Stimulated activated CD8-positive, alpha-beta memory T cell treated with anti-CD3 and anti-CD28 coated beads, Interleukin-15, amount 100 ng/mL, for 4 hours (primary cell): Measurements from ENCODE around the gene NR2F1-AS1.
"Not testable (repeated sequence)": the region's sequence is repeated elsewhere in the genome, so short reads cannot be mapped to it uniquely, and the experiment has no call there.

ENCODE experiments used
- DNase-seq, 2 donors: peaks; one replicate each; pipeline ENCODE4 v3.0.0-alpha.2; 2020; ENCODE audit warnings: low read depth in 2 of 2

NR2F1-AS1 gene

DNA sequence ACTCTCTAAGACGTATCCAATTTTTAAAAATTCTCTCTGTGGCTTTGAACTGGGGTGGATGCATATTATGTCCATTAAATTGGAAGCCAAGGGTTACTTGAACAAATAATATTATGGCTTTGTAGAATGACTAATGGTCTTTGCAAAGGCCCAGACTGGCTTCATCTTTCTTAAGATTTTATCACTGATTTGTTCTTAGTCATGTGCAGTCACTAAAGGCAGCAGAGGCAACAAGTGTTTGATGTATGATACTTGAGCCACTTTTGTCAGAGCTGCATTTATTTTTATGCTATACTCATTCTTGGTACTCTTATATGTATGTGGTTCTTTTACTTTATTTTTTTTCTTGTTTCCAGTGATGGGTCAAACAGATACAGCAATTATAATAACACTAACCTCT, 152.2 kb downstream of the NR2F1-AS1 start:
- DNase-seq, result no peak

DNA sequence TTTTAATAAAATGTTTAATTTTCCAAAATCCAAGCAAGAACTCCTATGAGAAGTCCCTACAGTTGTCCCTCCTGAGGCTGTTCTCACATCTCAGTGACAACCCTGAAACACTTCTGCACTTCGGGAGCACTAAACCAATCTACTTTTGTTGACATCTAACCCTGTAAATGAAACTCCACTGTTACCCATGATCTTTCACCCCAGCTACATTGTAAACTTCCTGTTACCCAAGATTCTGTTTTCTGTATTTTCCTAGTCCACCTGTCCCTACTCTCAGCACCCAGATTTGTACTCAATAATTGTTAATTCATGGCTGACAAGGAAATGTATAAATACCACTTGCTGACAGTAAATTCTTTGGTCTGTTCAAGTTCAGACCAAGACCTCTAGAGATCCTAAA, 153.7 kb downstream of the NR2F1-AS1 start:
- DNase-seq, result no peak

DNA sequence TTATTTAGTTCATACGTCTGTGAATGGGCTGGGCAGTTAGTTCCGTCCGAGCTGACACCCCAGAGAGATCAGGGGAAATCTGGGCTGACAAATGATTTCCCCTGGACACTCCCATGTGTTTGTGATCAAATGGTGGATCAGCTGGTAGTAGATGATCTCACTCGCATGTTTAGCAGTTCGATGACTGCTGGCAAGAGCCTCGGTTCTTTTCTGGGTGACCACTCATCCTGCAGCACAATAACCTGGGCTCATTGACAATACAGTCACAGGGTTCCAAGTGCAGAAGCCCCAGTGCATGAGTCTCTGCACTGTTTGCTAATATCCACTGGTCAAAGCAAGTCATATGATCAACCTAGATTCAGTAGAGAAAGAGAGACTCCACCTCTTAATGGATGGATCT, 155.9 kb downstream of the NR2F1-AS1 start:
- DNase-seq, result no peak

DNA sequence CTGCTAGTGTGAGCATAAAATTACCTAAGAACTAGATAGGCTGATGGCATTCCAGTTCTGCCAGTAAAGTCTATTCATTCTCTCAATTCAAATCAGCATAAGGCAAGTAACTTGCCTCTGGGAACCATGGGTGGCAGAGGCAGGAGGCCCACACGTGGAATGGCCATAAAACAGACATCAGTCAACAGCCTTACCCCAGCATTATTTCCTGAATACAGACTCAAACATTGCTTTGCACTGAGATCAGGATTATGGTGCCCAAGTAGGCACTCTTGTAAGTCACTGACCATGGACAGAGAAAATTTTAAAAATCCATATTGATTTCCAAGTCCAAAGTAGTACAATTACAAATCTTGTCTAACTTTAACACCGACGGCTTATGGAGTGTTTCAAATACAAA, 157.7 kb downstream of the NR2F1-AS1 start:
- no peak for DNase-seq

DNA sequence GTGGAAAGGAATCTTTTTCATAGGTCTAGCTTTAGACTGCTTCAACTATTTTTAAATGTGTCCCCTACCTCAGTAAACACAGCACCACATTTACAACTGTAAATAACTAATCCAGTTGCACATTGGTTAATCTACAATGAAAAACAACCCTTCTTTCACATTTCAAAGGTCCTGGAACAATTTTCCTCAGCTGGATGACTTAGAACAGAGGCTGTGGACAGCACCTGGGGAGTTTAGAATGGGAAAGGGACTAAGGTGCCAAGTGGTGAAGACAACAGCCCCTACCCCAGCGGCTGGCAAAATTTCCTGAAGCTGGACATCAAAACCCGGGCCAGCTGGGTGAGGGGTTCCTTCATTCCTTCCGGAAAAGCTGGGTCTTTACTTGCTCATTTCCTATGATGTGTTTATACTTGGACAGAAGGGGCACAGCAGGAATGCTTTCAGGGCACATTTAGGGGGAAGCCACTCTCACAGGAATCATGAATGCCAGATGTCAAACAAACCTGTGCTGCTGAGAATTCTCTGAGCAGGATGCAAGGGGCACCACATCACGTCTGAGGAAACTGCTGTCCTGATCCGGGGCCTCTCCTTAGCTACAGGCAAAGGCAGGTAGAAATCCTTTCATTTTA, 158.3 kb downstream of the NR2F1-AS1 start:
- no peak for DNase-seq

DNA sequence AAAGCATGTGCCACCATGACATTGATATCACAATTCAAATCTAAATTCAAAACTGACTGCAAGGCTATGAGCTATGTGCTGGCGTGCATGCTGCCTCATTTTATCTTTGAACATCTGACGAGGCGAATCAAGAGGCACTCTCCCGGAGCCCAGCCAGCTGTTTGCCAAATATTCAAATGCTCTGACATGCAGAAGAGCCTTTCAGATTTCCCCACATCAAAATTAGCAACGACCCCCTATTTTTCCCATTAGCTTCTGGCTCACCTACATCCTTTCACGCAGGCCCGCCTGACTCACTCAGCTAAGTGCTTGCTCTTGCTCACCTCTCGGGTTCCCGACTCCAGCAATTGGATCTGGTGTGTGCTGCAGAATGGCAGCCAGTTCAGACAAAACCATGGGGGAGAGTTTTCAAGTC, 159.0 kb downstream of the NR2F1-AS1 start:
- DNase-seq, result no peak

DNA sequence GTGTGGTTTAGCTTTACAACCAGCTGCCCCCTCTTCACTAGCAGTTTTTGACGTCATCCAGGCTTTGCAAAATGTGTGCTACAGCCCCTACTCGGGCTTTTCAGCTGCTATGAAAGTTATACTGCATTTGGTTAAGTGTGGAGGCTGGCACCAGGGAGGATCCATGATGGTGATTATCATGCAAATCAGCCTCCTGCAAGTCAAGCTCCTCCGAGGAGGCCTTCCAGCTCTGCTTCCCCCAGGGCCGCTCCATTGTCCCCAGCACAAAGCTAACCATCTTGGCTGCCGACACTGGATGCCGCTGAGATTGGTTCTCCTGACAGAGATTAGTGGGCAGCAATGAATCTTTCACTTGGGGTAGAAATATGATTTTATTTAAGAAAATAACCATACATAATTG, 159.6 kb downstream of the NR2F1-AS1 start:
- DNase-seq, result no peak

DNA sequence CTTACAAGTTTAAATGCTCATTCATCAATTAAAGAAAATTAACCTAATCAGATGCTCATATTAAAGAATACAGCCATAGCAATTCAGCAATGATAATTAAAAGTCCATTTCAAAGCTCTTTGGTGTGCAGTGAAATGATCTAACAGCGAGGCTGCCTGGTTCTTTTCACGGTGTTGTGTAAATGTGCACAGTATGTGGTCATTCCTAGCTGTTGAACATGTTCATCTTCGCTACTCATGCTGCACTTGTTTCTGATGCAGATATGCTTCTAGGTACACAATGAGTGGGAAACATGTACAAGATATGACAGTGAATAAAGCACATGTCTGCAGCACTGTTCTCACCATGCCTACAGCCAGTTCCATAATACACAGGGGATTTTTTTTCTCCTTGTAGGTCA, 163.5 kb downstream of the NR2F1-AS1 start:
- no peak for DNase-seq

DNA sequence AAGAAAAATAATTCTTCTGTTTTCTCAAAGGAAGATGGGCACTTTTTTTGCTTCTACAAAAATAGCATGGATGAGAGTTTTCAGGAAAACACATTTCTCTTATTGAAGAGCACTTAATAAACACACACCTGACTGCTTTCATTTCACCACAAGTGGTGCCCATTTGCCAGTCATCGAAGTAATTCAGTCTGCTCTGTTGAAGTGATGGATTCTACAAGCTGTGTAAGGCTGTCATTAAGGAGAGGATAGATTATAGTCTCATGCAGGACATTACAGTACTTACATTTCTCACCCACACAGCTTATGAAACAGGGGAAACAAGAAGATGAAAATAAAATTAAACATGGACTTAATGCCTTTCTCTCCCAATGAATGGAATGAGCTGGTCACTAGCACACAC, 165.2 kb downstream of the NR2F1-AS1 start:
- no peak for DNase-seq

DNA sequence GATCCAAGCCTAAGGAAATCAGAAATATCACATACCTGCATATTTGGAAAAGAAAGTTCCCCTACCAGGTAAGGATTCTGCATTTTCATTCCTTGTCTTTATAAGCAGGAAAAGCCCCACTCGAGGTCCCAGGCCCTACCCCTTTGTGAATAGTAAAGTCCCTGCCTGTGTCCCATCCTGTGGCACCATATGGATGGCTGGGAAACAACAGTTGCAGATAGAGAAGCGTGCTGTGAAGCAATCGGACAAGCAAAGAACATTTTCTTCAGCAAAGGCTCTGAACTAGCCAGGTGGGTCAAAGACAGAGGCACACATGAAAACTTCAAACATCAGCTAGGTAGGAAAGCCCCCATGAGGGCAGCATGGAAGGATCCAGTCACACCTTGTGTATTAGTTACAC, 169.3 kb downstream of the NR2F1-AS1 start:
- no peak for DNase-seq

DNA sequence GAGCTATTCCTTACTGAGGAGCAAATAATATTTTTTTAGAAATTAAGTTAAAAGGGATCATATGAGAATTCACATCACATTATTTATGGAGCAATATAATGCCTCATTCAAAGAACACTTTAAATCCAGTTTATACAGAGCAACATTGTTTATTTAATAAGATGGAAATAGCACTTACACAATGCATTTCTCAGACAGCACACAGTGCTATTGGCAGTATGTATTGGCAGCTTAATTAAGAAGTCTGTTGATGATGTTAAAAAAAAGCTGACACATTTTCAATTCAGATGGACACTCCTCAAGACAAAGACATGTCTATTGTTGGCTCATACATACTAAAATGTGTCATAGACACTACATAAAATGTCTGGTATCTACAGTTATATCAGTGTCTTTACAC, 171.3 kb downstream of the NR2F1-AS1 start:
- no peak for DNase-seq

DNA sequence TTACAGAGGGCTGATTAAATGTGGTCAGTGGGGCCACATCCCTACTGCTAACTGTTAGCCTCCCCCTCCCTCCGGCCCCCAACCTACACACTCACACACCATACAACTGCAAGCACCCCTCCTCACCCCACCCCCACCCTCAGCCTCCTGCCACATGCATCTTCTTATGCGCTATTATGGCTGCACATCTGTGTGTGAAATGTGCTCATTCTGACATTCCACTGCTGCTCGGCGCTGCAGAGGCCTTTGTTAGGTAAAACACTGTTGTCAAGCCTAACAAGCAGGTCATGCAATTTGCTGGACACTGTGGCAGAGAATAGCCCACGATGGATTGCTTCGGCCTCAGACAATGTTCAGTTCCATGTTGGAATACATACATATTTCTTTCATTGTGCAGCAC, 173.6 kb downstream of the NR2F1-AS1 start:
- no peak for DNase-seq

DNA sequence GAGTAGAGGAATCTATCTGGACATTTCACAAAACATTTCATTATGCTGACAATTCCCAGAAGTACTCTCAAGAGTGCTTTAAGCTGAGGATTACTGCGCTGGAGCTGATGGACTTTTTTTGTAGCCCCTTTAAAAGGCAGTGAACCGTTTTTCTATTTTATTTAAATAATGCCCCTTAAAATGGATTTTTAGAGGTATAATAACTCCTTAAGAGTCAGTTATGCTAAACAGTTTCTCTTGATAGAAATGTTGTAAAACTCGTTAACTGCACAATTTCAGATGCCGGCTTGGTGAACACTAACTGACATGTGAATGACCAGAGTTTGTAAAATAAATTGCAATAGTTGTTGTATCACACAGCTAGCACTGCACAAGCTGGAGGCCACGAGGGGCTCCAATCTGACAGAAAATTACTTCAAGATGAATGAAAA, 174.0 kb downstream of the NR2F1-AS1 start:
- no peak for DNase-seq

DNA sequence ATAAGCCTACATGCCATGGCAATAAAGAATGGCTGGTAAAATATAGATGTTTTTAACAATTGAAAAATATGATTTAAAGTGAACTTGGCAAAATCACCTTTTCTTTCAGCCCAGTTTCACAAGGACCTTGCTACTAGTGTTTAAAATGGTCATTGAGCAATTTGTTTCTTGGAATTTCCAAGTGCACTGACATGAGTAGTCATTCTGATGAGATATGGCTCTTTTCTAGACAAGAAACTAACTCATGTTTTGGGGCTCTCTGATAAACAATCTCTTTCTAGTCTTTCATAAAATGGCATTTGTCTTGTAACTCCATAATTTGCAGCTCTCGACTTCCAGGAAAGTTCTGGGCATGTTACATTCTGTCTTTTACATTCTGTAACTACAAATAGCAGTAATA, 176.8 kb downstream of the NR2F1-AS1 start:
- DNase-seq, result no peak

DNA sequence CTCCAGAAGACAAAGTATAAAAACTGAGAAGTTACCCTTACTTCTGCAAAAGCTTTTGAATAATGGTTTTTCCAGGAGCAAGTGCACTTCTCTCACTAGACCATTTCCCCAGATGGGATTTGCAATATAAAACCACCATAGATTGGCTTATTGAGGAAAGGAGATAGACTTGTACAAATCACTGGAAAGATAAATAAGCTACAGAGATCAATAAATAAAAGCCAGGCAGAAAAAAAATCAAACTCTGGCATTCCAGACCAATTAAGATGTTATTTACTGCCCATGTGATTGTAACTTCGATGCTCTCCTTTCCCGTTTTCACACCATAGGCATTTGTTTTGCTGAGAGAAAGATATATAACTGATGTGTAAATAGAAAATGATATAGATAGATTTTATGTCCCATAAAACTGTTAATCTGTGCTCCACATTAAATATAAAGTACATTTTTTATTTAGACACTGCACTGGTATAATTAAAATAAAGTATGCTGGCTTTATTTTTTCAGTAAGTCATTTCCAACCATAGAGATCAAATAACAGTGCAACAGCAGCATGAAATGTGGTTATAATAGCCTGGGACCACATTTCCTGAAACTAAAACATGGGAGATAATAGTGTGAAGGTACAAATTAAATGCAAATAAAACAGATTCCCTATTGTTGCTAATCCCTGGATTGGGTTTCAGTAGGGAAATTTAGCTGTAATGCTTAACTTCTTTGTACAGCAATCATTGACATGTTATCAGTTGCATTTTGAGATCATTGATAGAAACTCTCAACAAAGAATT, 177.7 kb downstream of the NR2F1-AS1 start:
- DNase-seq, result no peak

DNA sequence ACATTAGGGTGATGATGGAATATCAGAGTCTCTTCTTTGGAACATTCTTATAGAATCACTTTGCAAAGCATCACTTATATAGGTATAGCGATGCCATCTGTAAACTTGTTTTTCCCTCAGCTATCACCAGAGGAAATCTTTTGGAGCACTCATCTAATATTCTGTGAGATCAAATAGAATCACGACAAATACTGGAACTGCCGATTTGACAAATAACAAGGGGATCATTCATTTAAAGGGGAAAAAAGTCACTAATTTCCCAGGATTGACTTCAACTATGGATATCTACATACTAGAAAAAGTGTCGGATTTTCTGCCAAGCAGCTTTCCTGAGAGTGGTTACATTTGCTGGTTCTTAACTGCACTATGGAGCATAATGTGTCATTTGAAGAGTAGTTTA, 178.6 kb downstream of the NR2F1-AS1 start:
- DNase-seq, result no peak

DNA sequence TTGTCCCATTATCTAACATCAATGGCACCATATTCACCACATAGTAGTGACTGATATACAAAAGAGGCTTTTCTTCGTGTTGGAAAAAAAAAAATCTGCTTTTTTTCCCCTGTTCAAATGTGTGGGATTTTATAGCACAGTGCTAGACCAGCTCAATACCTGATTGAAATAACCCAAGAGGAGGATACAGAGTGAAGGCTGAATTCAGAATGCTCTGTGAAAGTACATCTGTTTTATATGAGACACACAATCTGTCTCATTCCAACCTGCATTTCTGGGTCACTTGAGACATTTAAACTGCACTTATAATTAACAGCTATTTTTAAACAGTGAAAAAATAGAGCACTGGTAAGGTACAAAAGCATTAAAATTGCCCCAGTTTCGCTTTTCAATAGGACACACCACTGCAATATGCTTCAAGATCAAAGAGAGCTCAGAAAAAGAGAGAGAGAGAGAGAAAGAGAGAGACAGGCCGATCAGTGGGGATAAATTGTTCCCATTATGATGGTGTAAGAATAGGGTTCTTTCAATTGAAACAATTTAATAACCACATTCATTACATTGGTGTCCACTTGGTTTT, 179.3 kb downstream of the NR2F1-AS1 start:
- no peak for DNase-seq

DNA sequence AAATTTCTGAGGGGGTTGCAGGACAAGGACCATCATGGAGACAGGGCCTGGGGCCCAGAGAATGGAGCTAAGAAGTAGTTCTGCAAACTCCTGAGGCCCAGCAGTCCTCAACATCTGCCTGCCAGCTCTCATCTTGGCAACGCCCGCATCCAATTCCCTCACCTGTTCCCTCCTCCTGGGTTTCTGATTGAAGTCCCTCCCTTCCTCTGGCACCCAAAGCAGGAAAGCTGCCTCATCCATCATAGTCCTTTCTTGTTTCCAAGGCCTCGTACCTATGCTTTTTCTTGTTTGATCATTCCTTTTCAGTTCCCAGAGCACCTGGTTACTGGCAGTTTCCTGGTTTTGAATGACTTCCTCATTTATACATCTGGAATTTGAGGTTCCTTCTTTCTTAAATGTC, 181.3 kb downstream of the NR2F1-AS1 start:
- DNase-seq, result no peak

DNA sequence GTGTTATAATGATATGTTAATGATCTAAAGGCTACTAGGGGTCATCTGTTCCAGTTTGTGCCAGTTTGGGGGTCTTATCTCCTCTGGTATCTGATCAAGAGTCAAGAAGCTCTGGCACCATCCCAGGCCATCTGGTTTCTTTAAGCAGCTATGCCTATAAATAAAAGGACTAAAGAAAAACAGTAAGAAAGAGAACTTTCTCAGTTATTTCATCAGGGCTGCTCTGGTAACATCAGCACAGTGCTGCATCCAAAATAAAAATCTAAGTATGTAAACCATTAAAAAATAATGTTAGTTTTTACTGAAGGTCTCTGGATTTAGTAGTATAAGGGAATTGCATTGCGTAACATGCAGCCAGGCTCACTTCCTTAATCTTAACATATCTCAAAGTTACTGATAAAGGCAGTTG, 185.0 kb downstream of the NR2F1-AS1 start:
- no peak for DNase-seq

DNA sequence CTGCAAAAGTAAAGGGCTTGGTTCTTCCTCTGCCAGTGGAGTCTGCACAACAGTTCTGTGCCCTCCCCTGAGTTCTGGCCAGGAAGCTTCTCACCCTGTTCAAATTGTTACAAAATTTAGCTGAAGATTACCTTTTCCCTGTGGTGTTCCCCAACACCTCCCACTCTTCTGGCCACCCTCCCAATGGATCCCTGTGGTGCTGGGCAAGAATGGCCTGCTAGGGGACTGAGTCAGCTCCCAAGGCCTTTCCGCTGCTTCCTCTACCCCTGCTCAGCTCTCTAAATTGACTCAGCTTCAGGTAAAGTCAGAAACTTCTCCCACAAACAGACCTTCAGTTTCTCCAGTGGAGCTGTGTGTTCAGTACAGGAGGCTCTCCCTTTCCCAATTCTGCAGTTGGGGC, 186.0 kb downstream of the NR2F1-AS1 start:
- DNase-seq, result no peak

DNA sequence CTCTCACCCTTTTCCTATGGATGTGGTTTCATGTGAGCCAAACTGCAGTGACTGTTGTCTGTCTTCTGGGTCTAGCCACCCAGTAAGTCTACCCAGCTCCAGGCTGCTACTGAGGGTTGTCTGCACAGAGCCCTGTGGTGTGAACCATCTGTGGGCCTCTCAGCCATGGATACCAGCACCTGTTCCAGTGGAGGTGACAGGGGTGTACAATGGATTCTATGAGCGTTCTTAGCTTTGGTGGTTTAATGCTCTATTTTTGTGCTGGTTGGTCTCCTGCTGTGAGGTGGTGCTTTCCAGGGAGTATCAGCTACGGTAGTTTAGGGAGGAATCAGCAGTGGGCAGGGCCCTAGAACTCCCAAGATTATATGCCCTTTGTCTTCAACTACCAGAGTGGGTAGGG, 186.7 kb downstream of the NR2F1-AS1 start:
- DNase-seq, result no peak

DNA sequence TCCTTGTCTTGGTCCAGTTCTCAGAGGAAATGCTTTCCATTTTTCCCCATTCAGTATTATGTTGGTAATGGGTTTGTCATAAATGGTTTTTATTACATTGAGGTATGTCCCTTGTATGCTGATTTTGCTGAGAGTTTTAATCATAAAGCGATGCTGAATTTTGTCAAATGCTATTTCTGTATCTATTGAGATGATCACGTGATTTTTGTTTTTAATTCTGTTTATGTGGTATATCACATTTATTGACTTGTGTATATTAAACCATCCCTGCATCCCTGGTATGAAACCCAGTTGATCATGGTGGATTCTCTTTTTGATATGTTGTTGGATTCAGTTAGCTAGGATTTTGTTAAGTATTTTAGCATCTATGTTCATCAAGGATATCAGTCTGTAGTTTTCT, 189.8 kb downstream of the NR2F1-AS1 start:
- not testable (repeated sequence) for DNase-seq

DNA sequence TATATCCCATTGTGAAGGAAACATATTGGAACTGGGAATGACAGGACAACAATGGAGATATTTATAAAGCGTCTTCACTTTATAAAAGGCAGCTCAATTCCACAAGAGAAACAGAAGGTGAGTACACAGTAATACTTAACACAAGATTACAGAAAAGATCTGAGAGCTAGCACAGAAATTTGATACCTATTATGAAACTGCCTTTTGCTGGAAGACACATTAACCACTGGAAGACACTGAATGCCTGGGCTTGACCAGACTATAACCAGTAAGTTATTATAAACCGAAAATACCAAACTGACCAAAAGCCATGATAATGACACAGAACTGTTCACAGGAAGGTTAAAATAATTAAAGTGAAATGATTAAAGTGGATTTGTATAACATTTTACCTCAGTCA, 195.4 kb downstream of the NR2F1-AS1 start:
- DNase-seq, result no peak
